Measurements from ENCODE around the gene CLIC5.

GRCh38 chr6:45911691-45912090, 104.0 kb downstream of the CLIC5 start:
- TF ChIP-seq, protein P1, sequence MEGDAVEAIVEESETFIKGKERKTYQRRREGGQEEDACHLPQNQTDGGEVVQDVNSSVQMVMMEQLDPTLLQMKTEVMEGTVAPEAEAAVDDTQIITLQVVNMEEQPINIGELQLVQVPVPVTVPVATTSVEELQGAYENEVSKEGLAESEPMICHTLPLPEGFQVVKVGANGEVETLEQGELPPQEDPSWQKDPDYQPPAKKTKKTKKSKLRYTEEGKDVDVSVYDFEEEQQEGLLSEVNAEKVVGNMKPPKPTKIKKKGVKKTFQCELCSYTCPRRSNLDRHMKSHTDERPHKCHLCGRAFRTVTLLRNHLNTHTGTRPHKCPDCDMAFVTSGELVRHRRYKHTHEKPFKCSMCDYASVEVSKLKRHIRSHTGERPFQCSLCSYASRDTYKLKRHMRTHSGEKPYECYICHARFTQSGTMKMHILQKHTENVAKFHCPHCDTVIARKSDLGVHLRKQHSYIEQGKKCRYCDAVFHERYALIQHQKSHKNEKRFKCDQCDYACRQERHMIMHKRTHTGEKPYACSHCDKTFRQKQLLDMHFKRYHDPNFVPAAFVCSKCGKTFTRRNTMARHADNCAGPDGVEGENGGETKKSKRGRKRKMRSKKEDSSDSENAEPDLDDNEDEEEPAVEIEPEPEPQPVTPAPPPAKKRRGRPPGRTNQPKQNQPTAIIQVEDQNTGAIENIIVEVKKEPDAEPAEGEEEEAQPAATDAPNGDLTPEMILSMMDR (IDR thresholded peaks at IDR 0.05), result no peak
- TF ChIP-seq EZH2 (IDR thresholded peaks at IDR 0.05; ENCODE audit: borderline replicate concordance, insufficient read depth, low read depth, low read length, poor library complexity, severe bottlenecking), result no peak

Data from B cell (primary cell).